ENCODE data around the gene STK26.

- TF ChIP-seq, protein P1, sequence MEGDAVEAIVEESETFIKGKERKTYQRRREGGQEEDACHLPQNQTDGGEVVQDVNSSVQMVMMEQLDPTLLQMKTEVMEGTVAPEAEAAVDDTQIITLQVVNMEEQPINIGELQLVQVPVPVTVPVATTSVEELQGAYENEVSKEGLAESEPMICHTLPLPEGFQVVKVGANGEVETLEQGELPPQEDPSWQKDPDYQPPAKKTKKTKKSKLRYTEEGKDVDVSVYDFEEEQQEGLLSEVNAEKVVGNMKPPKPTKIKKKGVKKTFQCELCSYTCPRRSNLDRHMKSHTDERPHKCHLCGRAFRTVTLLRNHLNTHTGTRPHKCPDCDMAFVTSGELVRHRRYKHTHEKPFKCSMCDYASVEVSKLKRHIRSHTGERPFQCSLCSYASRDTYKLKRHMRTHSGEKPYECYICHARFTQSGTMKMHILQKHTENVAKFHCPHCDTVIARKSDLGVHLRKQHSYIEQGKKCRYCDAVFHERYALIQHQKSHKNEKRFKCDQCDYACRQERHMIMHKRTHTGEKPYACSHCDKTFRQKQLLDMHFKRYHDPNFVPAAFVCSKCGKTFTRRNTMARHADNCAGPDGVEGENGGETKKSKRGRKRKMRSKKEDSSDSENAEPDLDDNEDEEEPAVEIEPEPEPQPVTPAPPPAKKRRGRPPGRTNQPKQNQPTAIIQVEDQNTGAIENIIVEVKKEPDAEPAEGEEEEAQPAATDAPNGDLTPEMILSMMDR (IDR thresholded peaks at IDR 0.05; ENCODE audit: insufficient read depth, low read length), result no peak
- TF ChIP-seq SPI1 (IDR thresholded peaks at IDR 0.05; ENCODE audit: borderline replicate concordance, low read depth), result no peak
These were observed 96.2 kb downstream of the STK26 start for GRCh38 chrX:132119283-132119682.
